Heart right ventricle (tissue), 16 donors: ENCODE data around the gene NEXN. TPM values are rescaled to one million over a fixed set of nuclear protein-coding genes. Genes with fewer than 3 reads are reported as not detected.

Source experiments
- ATAC-seq, 8 donors: fragments of 200-7000 bp; cut with Tn5 transposase; one replicate each; pipeline ENCODE4 v1.9.1; 2020; ENCODE audit warnings: mild to moderate bottlenecking in 8 of 8, moderate library complexity in 8 of 8, moderate number of reproducible peaks in 1 of 8
- DNase-seq, 2 donors: peaks; one replicate each; pipeline ENCODE4 v3.0.0-alpha.2; 2020
- H3K27ac ChIP-seq, 10 donors: fragments of 200-600 bp; sonication (generic) in 2 of 10; one replicate each; pipeline versions ENCODE4 v1.5.0 to v1.8.0; 2020 to 2022; ENCODE audit warnings: mild to moderate bottlenecking in 3 of 10
- H3K27me3 ChIP-seq, 7 donors: fragments of 200-600 bp; one replicate each; pipeline ENCODE4 v1.8.0; 2021 to 2022; ENCODE audit warnings: mild to moderate bottlenecking in 2 of 7
- H3K36me3 ChIP-seq, 9 donors: fragments of 200-600 bp; sonication (generic) in 1 of 9; one replicate each; pipeline versions ENCODE4 v1.5.0 to v1.8.0; 2020 to 2022; ENCODE audit warnings: mild to moderate bottlenecking in 2 of 9
- H3K4me1 ChIP-seq, 9 donors: fragments of 200-600 bp; sonication (generic) in 1 of 9; one replicate each; pipeline versions ENCODE4 v1.5.0 to v1.8.0; 2020 to 2022; ENCODE audit warnings: mild to moderate bottlenecking in 4 of 9
- H3K4me3 ChIP-seq, 10 donors: fragments of 200-600 bp; sonication (generic) in 2 of 10; one replicate each; pipeline versions ENCODE4 v1.5.0 to v1.8.0; 2020 to 2022; ENCODE audit warnings: mild to moderate bottlenecking in 7 of 10, moderate library complexity in 2 of 10
- H3K9me3 ChIP-seq, 11 donors: fragments of 200-600 bp in 10 of 11; sonication (generic) in 2 of 11; one replicate each; pipeline versions ENCODE4 v1.5.0 to v1.8.0; 2013 to 2022; ENCODE audit warnings: mild to moderate bottlenecking in 2 of 11, control low read depth in 1 of 11, moderate library complexity in 1 of 11
- WGBS, 2 donors: extraction: QIAGEN DNeasy Blood & Tissue Kit; methylation state at CpG; one replicate each; pipeline ENCODE4 v1.1.7; 2013; ENCODE audit warnings: inconsistent platforms in 1 of 2; 5-methylcytosine and 5-hydroxymethylcytosine counted together
- intact Hi-C, 10 donors: fragments of 100-400 bp; cut with DNase I; formaldehyde crosslinking; loops; one replicate each; pipeline versions ENCODE4 v1.11.1 to v1.14.2; 2022
- long read RNA-seq, 3 donors: library from polyadenylated mRNA; unstranded; transcript quantifications; one replicate each; pipeline ENCODE4 v2.0.0, GENCODE V29; 2020 to 2021
- polyA plus RNA-seq, 2 donors: library from polyadenylated mRNA; stranded (reverse); fragments of 200-250 nt; gene quantifications; one replicate each; pipeline ENCODE4 v1.2.3, GENCODE V29; 2013
- total RNA-seq, 10 donors: library from RNA; stranded (reverse); fragmentation: NEBNext Ultra II Directional in 3 of 10; extraction: Animal tissue kit (Norgen Biotek cat#: 25700) in 3 of 10; gene quantifications; one replicate each; pipeline versions ENCODE4 v1.2.1 to v1.2.4, GENCODE V29; 2021 to 2023
- TF ChIP-seq, protein P1 (sequence below), 9 donors: fragments of 200-600 bp; sonication (generic) in 2 of 9; IDR thresholded peaks; one replicate each; pipeline versions ENCODE4 v1.5.0 to v1.8.0; 2021 to 2022; ENCODE audit warnings: antibody characterized with exemption in 9 of 9, mild to moderate bottlenecking in 5 of 9, moderate library complexity in 1 of 9
- donor health status: Arrhythmogenic right ventricular cardiomyopathy.
- donor health status: ischemic (EF 13 %, LVEDD 7.1; RV severe dilation, severe dysfunction).
- donor health status: healthy with polysubstance abuse.
- donor health status: DM: no; HTN: yes; CAD: no.
- donor health status: DM: no; HTN: no; CAD: no.
- donor health status: ischemic (EF 25% LVEDD 6.9; RV normal size, moderate dysfunction).
- donor health status: ischemic (EF 25% LVEDD 5.7; RV mildly dilated, moderate dysfunction).
- donor health status: healthy.
- donor health status: DM: yes; HTN: yes; CAD: no.
- donor health status: Ischemic cardiomyopathy.
- donor health status: ischemic (EF 35%, LVEDD 5.7; RV mildly dilated, moderate dysfunction).
- donor health status: nonischemic (EF 11% LVEDD 7.7; RV severe dilation, severe dysfunction).
- donor health status: DM: yes; HTN: yes; CAD: no.
- donor health status: PGD.
- donor health status: ischemic (EF 29% LVEDD 5.4; RV normal size, mild dysfunction).
- donor health status: nonischemic (EF 23%, LVEDD 6.1; RV moderate dilation, normal function).

Gene NEXN
- 100 to 1,000 TPM; 248 to 479 (median 396) TPM for total RNA-seq
- 1,000 to 10,000 TPM in 1 of 2 donors, 100 to 1,000 TPM in 1; 277 to 1,016 TPM for polyA plus RNA-seq
- long read RNA-seq, donor 1, partial matches to known transcripts: 389 of 422 reads
- long read RNA-seq, donor 1, other reads (novel, unspliced or antisense): 27 of 422 reads
- long read RNA-seq, donor 2, partial matches to known transcripts: 786 of 838 reads
- long read RNA-seq, donor 2, other reads (novel, unspliced or antisense): 44 of 838 reads
- long read RNA-seq, donor 3, partial matches to known transcripts: 121 of 134 reads
- long read RNA-seq, donor 3, other reads (novel, unspliced or antisense): 13 of 134 reads

DNA sequence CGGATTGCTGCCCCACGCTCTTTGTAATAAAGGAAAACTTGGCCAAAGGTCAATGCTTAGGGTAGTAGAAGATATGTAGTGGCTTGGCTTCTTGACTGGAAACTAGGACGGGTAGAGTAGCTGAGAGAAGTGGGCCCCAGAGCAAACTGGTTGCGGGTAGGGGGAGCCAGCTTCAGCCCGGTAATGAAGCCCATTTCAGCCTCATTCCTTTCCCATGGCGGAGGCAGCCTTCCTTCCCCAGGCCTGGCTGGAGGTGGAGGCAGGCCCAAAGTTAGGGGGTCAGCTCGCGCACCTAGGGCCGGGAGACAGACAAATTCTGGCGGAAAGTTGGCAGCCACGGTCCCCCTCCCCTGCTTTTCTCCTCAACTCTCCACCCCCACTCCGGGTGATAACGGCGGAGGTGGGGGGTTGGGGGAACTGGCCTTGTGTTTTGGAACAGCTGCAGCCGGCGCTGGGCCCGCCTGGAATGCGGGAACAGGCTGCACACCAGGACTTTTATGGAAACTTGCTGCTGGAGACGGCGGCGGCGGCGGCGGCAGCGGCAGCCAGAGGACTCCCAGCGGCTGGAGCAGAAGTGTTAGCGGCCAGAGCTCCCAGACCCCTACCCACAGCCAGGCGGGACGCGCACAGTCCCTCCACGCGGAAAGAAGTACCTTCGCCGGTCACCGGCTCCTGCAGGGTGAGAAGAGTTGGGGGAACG is at the start of gene NEXN:
Gene NEXN (plus strand): TSS at position 544 of the 700 bp plus-strand sequence. CDS start 27,483 bp downstream, outside the sequence.
- Histone ChIP-seq H3K27me3 (peaks cover 0 to 14% (median 0%) of the 10 kb centered on the region in 7 donors), H3K9me3 (no peaks in the 10 kb centered on the region), H3K27ac (peak within 1 kb of the TSS; percentile 86 to 99 (median 98)), H3K4me1 (peaks cover 0 to 11% (median 3%) of the 10 kb centered on the region in 9 donors), H3K36me3 (peaks cover 0 to 14% (median 0%) of the 10 kb centered on the region in 9 donors), H3K4me3 (peak within 1 kb of the TSS; percentile 49 to 91 (median 72))
- intact Hi-C loops: loop anchor here in 9 of 10 donors (1.0 to 10.0 kb wide), 5 partner anchors 53 to 63 kb away; no protein-coding TSS in a partner anchor
- TF ChIP-seq, protein P1, sequence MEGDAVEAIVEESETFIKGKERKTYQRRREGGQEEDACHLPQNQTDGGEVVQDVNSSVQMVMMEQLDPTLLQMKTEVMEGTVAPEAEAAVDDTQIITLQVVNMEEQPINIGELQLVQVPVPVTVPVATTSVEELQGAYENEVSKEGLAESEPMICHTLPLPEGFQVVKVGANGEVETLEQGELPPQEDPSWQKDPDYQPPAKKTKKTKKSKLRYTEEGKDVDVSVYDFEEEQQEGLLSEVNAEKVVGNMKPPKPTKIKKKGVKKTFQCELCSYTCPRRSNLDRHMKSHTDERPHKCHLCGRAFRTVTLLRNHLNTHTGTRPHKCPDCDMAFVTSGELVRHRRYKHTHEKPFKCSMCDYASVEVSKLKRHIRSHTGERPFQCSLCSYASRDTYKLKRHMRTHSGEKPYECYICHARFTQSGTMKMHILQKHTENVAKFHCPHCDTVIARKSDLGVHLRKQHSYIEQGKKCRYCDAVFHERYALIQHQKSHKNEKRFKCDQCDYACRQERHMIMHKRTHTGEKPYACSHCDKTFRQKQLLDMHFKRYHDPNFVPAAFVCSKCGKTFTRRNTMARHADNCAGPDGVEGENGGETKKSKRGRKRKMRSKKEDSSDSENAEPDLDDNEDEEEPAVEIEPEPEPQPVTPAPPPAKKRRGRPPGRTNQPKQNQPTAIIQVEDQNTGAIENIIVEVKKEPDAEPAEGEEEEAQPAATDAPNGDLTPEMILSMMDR (IDR thresholded peaks at IDR 0.05): peak in 1 of 9 donors; percentile 13
- peak; percentile 85 to 93 (median 92) for ATAC-seq
- 2 to 4% methylated on average over 36 of the region's 36 CpGs for WGBS, 2 donors
- DNase-seq: peak; percentile 83 to 84

DNA sequence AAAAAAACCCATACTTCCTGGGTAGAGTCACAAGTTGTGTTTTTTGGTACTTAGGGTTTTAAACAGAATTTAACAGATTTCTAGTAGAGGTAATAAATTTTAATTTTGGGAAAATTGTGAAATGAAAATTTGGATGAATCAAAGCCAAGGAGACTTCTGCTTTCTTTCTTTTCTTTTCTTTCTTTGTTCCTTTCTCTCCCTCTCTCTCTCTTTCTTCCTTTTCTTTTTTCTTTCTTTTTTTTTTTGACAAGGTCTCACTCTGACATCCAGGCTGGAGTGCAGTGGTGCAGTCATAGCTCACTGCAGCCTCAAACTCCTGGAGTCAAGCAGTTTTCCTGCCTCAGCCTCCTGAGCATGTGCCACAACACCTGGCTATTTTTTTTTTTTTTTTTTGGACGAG is 46.9 kb upstream of the NEXN start:
- TF ChIP-seq, protein P1 (IDR thresholded peaks at IDR 0.05): no peak
- no peak overlapping the region for H3K27ac ChIP-seq
- WGBS, 2 donors: 35 to 46% methylated on average over 1 of the region's 1 CpG
- H3K36me3 ChIP-seq: peaks cover 0 to 42% (median 10%) of the 10 kb centered on the region in 9 donors
- peaks cover 0 to 11% (median 0%) of the 10 kb centered on the region in 9 donors for H3K4me1 ChIP-seq
- no peaks in the 10 kb centered on the region for H3K9me3 ChIP-seq
- DNase-seq (no peak), ATAC-seq (no peak)
- intact Hi-C loops: no loop called here
- no peaks in the 10 kb centered on the region for H3K27me3 ChIP-seq
- H3K4me3 ChIP-seq: no peak overlapping the region

DNA sequence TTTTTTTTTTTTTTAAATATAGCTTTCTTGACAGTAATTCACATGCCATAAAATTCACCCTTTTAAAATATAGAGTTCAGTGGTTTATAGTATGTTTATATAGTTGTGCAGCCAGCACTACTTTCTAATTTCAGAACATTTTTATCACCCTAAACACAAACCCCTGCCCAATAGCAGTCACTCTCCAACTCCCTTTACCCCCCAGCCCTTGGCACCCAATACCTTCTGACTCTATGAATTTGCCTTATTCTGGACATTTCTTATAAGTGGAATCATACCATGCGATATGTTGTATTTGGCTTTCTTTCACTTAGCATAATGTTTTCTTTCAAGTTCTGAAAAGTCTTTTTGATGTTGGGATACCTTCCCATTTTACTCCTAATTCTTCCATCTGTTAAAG is 42.5 kb upstream of the NEXN start:
- DNase-seq: no peak
- intact Hi-C loops: no loop called here

DNA sequence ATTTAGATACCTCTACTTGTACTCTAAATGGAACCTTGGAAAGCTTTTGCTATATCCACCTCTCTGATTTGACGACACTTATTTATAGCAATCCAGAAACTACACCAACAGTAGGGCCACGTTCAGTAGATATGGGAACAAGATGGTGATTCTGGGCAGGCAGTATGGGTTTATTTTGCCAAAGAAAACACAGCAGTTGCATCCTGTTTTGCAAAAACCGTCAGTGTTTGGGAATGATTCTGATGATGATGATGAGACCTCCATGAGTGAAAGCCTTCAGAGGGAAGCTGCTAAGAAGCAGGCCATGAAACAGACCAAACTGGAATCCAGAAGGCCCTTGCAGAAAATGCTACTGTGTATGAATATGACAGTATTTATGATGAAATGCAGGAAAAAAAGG is 41.5 kb upstream of the NEXN start:
- WGBS, 2 donors: 45 to 52% methylated on average over 3 of the region's 3 CpGs
- Histone ChIP-seq H3K27me3 (no peaks in the 10 kb centered on the region), H3K4me3 (no peak overlapping the region), H3K36me3 (peaks cover 0 to 35% (median 10%) of the 10 kb centered on the region in 9 donors), H3K27ac (no peak overlapping the region), H3K4me1 (peaks cover 0 to 7% (median 0%) of the 10 kb centered on the region in 9 donors), H3K9me3 (no peaks in the 10 kb centered on the region)
- DNase-seq (no peak), ATAC-seq (no peak)
- TF ChIP-seq, protein P1 (IDR thresholded peaks at IDR 0.05): no peak
- intact Hi-C loops: no loop called here

More for the DNA sequence above, 42.5 kb upstream of the NEXN start:
- 97 to 98% methylated on average over 1 of the region's 1 CpG for WGBS, 2 donors
- Histone ChIP-seq H3K9me3 (no peaks in the 10 kb centered on the region), H3K27me3 (no peaks in the 10 kb centered on the region), H3K4me1 (peaks cover 0 to 7% (median 0%) of the 10 kb centered on the region in 9 donors), H3K27ac (no peak overlapping the region), H3K36me3 (peaks cover 0 to 33% (median 10%) of the 10 kb centered on the region in 9 donors), H3K4me3 (no peak overlapping the region)
- no peak for ATAC-seq
- TF ChIP-seq, protein P1 (IDR thresholded peaks at IDR 0.05): no peak
